Upper lobe of right lung (tissue), 1 donor: ENCODE data around the gene C2orf49. TPM values are rescaled to one million over a fixed set of nuclear protein-coding genes. Genes with fewer than 3 reads are reported as not detected.

Experiments
- ATAC-seq: fragments of 200-7000 bp; cut with Tn5 transposase; one replicate; pipeline ENCODE4 v1.9.1; 2020; ENCODE audit warnings: mild to moderate bottlenecking, moderate library complexity
- DNase-seq: peaks from one replicate; pipeline ENCODE4 v3.0.0-alpha.2; 2020
- H3K27ac ChIP-seq: fragments of 200-600 bp; one replicate; pipeline ENCODE4 v1.8.0; 2022
- H3K27me3 ChIP-seq: fragments of 200-600 bp; one replicate; pipeline ENCODE4 v1.8.0; 2022; ENCODE audit warnings: mild to moderate bottlenecking
- H3K36me3 ChIP-seq: fragments of 200-600 bp; one replicate; pipeline ENCODE4 v1.8.0; 2022
- H3K4me1 ChIP-seq: fragments of 200-600 bp; one replicate; pipeline ENCODE4 v1.8.0; 2022
- H3K4me3 ChIP-seq: fragments of 200-600 bp; one replicate; pipeline ENCODE4 v1.8.0; 2022; ENCODE audit warnings: mild to moderate bottlenecking
- H3K9me3 ChIP-seq: fragments of 200-600 bp; one replicate; pipeline ENCODE4 v1.8.0; 2022
- CTCF ChIP-seq: fragments of 200-600 bp; IDR thresholded peaks from one replicate; pipeline ENCODE4 v1.8.0; 2022; ENCODE audit warnings: antibody characterized with exemption
- intact Hi-C: fragments of 100-400 bp; cut with DNase I; formaldehyde crosslinking; loops from one replicate; pipeline ENCODE4 v1.11.0; 2022
- total RNA-seq: library from RNA; stranded (reverse); fragmentation: NEBNext Ultra II Directional; extraction: Animal tissue kit (Norgen Biotek cat#: 25700); gene quantifications from one replicate; pipeline ENCODE4 v1.2.1, GENCODE V29; 2021
- donor health status: DM: no; HTN: yes; CAD: no; lungs with severe emphysema.

The C2orf49 gene
- total RNA-seq, 1 donor from 2014 or later = 18.0 TPM

DNA sequence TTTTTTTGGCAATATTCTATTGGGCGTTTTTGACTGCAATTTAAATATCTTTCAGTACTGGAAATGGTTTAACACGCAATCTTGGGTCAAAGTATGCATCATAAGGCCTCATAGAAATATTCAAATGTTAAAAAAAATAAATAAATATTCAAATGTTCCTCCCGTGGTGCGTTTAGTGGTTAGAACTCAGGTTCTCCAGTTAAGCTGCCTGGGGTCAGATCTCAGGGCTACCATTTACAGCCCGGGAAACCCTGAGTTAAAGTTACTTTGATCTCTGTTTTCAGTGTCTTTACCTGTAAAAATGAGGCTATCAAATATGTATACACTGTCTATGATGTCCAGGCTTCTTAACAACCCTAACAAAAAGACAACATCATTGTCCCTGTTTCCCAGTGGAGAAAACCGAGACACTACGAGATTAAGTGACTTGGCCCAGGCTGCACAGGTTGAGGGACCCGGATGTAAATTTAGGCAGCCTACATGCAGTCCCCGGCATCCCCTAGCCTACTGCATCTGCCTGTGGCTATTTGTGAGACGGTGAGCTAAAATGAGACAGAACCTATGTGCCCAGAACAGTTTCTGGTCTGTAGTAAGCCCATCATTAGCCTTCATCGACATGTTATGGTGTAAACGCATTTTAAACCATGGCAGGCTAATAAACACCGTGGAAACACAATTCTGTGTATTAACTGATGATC, 59.8 kb downstream of the C2orf49 start:
- no peak for ATAC-seq

GRCh38 chr2:105397953-105398335, 60.6 kb downstream of the C2orf49 start:
- Histone ChIP-seq H3K27me3 (peaks cover 18% of the 10 kb centered on the region), H3K4me3 (peak overlapping the region; percentile 56), H3K9me3 (no peaks in the 10 kb centered on the region), H3K4me1 (peaks cover 5% of the 10 kb centered on the region), H3K36me3 (no peaks in the 10 kb centered on the region), H3K27ac (peak overlapping the region; percentile 71)
- DNase-seq (no peak), ATAC-seq (no peak)
- no peak for TF ChIP-seq CTCF
- intact Hi-C loops = no loop called here

More for the DNA sequence above, 59.8 kb downstream of the C2orf49 start:
- Histone ChIP-seq H3K4me1 (peaks cover 5% of the 10 kb centered on the region), H3K36me3 (no peaks in the 10 kb centered on the region), H3K4me3 (no peak overlapping the region), H3K27me3 (peaks cover 18% of the 10 kb centered on the region), H3K9me3 (no peaks in the 10 kb centered on the region), H3K27ac (no peak overlapping the region)
- no peak for TF ChIP-seq CTCF
- intact Hi-C loops = no loop called here
- no peak for DNase-seq

GRCh38 chr2:105398336-105399206, 61.2 kb downstream of the C2orf49 start, which contains the start of gene FHL2:
TSS of gene FHL2 (minus strand) at chr2:105399051. CDS start at chr2:105386516, 12,535 bp downstream.
- peak; percentile 90 for ATAC-seq
- intact Hi-C loops = no loop called here
- peak; percentile 70 for DNase-seq

More at GRCh38 chr2:105398336-105399206, 61.2 kb downstream of the C2orf49 start, which contains the start of gene FHL2:
- peaks cover 18% of the 10 kb centered on the region for H3K27me3 ChIP-seq
- H3K4me1 ChIP-seq = peaks cover 5% of the 10 kb centered on the region
- no peaks in the 10 kb centered on the region for H3K36me3 ChIP-seq
- no peaks in the 10 kb centered on the region for H3K9me3 ChIP-seq
- peak within 1 kb of the TSS; percentile 56 for H3K4me3 ChIP-seq
- TF ChIP-seq CTCF = peak; percentile 59
- H3K27ac ChIP-seq = peak within 1 kb of the TSS; percentile 71

Other genes with a start within 250 kb of the C2orf49 start
- not detected for gene GPR45, start 95.8 kb upstream of the C2orf49 start, total RNA-seq
- 22.9 TPM for gene TGFBRAP1, start 7.8 kb upstream of the C2orf49 start, total RNA-seq
- gene FHL2, start 61.5 kb downstream of the C2orf49 start, total RNA-seq = 13.8 TPM